HG02981 (cell line): ENCODE results near the gene EXOC4.

Experiments
- ATAC-seq: cut with Tn5 transposase; IDR thresholded peaks from one replicate; pipeline ENCODE4 v1.9.1; 2021; ENCODE audit warnings: mild to moderate bottlenecking, moderate library complexity; ENCODE audit not compliant: unreplicated experiment

Gene EXOC4

GRCh38 chr7:133999178-133999577 is 746.3 kb downstream of the EXOC4 start:
- no peak for ATAC-seq

GRCh38 chr7:134004829-134005505 is 752.1 kb downstream of the EXOC4 start:
- ATAC-seq, result no peak

- ATAC-seq, result no peak
These were observed 756.6 kb downstream of the EXOC4 start for GRCh38 chr7:134009314-134010110.

- no peak for ATAC-seq
These were observed 760.4 kb downstream of the EXOC4 start for GRCh38 chr7:134013249-134013648.

GRCh38 chr7:134014935-134015334 is 762.1 kb downstream of the EXOC4 start:
- ATAC-seq, result no peak

- ATAC-seq, result no peak
These were observed 763.5 kb downstream of the EXOC4 start for GRCh38 chr7:134016223-134016941.

GRCh38 chr7:134016942-134017303 is 764.0 kb downstream of the EXOC4 start:
- ATAC-seq, result no peak

- no peak for ATAC-seq
These were observed 765.4 kb downstream of the EXOC4 start for GRCh38 chr7:134018306-134018705.

- no peak for ATAC-seq
These were observed 766.4 kb downstream of the EXOC4 start for GRCh38 chr7:134019251-134019650.

GRCh38 chr7:134021836-134022235 is 769.0 kb downstream of the EXOC4 start:
- ATAC-seq, result no peak

- no peak for ATAC-seq
These were observed 769.5 kb downstream of the EXOC4 start for GRCh38 chr7:134022286-134022911.

GRCh38 chr7:134024739-134025138 is 771.9 kb downstream of the EXOC4 start:
- no peak for ATAC-seq

- no peak for ATAC-seq
These were observed 776.0 kb downstream of the EXOC4 start for GRCh38 chr7:134028853-134029252.

- ATAC-seq, result no peak
These were observed 776.9 kb downstream of the EXOC4 start for GRCh38 chr7:134029743-134030142.

- no peak for ATAC-seq
These were observed 777.6 kb downstream of the EXOC4 start for GRCh38 chr7:134030460-134030865.

GRCh38 chr7:134031835-134032617 is 779.1 kb downstream of the EXOC4 start:
- no peak for ATAC-seq

- no peak for ATAC-seq
These were observed 781.8 kb downstream of the EXOC4 start for GRCh38 chr7:134034652-134035051.

GRCh38 chr7:134037991-134038390 is 785.1 kb downstream of the EXOC4 start:
- no peak for ATAC-seq

- ATAC-seq, result no peak
These were observed 788.1 kb downstream of the EXOC4 start for GRCh38 chr7:134040988-134041387.

- no peak for ATAC-seq
These were observed 788.6 kb downstream of the EXOC4 start for GRCh38 chr7:134041477-134041876.

- ATAC-seq, result no peak
These were observed 789.4 kb downstream of the EXOC4 start for GRCh38 chr7:134042307-134042706.
